KOPT-K1 (cell line): ENCODE measurements around the gene GNG12.

Source experiments
- H3K27ac ChIP-seq: fragments of 200-600 bp; sonication (generic); 2 replicates; pipeline ENCODE4 v1.5.1; 2016; ENCODE audit warnings: antibody characterized with exemption, mild to moderate bottlenecking, low read depth, low read length; ENCODE audit not compliant: poor library complexity, severe bottlenecking
- H3K36me3 ChIP-seq: fragments of 200-600 bp; sonication (generic); 2 replicates; pipeline ENCODE4 v1.5.1; 2017; ENCODE audit warnings: antibody characterized with exemption, mild to moderate bottlenecking, low read length, moderate library complexity; ENCODE audit not compliant: insufficient read depth
- H3K9me3 ChIP-seq: fragments of 200-600 bp; sonication (generic); 2 replicates; pipeline ENCODE4 v1.5.1; 2017; ENCODE audit warnings: antibody characterized with exemption, low read length, mild to moderate bottlenecking; ENCODE audit not compliant: insufficient read depth, poor library complexity, severe bottlenecking

Gene GNG12

GRCh38 chr1:67814121-67814772, 19.0 kb downstream of the GNG12 start:
- Histone ChIP-seq H3K9me3 (no peaks in the 10 kb centered on the region), H3K27ac (no peak overlapping the region)

GRCh38 chr1:67812226-67812625, 21.0 kb downstream of the GNG12 start:
- Histone ChIP-seq H3K9me3 (no peaks in the 10 kb centered on the region), H3K36me3 (no peaks in the 10 kb centered on the region), H3K27ac (no peak overlapping the region)

More at GRCh38 chr1:67814121-67814772, 19.0 kb downstream of the GNG12 start:
- no peaks in the 10 kb centered on the region for H3K36me3 ChIP-seq

GRCh38 chr1:67811781-67812180, 21.5 kb downstream of the GNG12 start:
- Histone ChIP-seq H3K36me3 (no peaks in the 10 kb centered on the region), H3K27ac (no peak overlapping the region), H3K9me3 (no peaks in the 10 kb centered on the region)

GRCh38 chr1:67809887-67810286, 23.4 kb downstream of the GNG12 start:
- Histone ChIP-seq H3K36me3 (no peaks in the 10 kb centered on the region), H3K9me3 (no peaks in the 10 kb centered on the region), H3K27ac (no peak overlapping the region)

- Histone ChIP-seq H3K9me3 (no peaks in the 10 kb centered on the region), H3K36me3 (no peaks in the 10 kb centered on the region), H3K27ac (no peak overlapping the region)
Observed at GRCh38 chr1:67807282-67807681, 26.0 kb downstream of the GNG12 start.

GRCh38 chr1:67804710-67805109, 28.6 kb downstream of the GNG12 start:
- Histone ChIP-seq H3K9me3 (no peaks in the 10 kb centered on the region), H3K36me3 (no peaks in the 10 kb centered on the region), H3K27ac (no peak overlapping the region)

GRCh38 chr1:67803380-67804279, 29.6 kb downstream of the GNG12 start:
- no peak overlapping the region for H3K27ac ChIP-seq
- no peaks in the 10 kb centered on the region for H3K9me3 ChIP-seq

GRCh38 chr1:67802565-67802964, 30.7 kb downstream of the GNG12 start:
- H3K36me3 ChIP-seq = no peaks in the 10 kb centered on the region
- H3K9me3 ChIP-seq = no peaks in the 10 kb centered on the region
- H3K27ac ChIP-seq = no peak overlapping the region

More at GRCh38 chr1:67803380-67804279, 29.6 kb downstream of the GNG12 start:
- no peaks in the 10 kb centered on the region for H3K36me3 ChIP-seq

GRCh38 chr1:67801903-67802302, 31.4 kb downstream of the GNG12 start:
- H3K27ac ChIP-seq = no peak overlapping the region
- H3K9me3 ChIP-seq = no peaks in the 10 kb centered on the region
- no peaks in the 10 kb centered on the region for H3K36me3 ChIP-seq

GRCh38 chr1:67795179-67795912, 37.9 kb downstream of the GNG12 start:
- no peak overlapping the region for H3K27ac ChIP-seq

GRCh38 chr1:67793562-67793961, 39.7 kb downstream of the GNG12 start:
- Histone ChIP-seq H3K27ac (no peak overlapping the region), H3K9me3 (no peaks in the 10 kb centered on the region), H3K36me3 (no peaks in the 10 kb centered on the region)

More at GRCh38 chr1:67795179-67795912, 37.9 kb downstream of the GNG12 start:
- Histone ChIP-seq H3K36me3 (no peaks in the 10 kb centered on the region), H3K9me3 (no peaks in the 10 kb centered on the region)

GRCh38 chr1:67792741-67793458, 40.4 kb downstream of the GNG12 start:
- no peak overlapping the region for H3K27ac ChIP-seq
- no peaks in the 10 kb centered on the region for H3K9me3 ChIP-seq
- no peaks in the 10 kb centered on the region for H3K36me3 ChIP-seq

GRCh38 chr1:67792103-67792502, 41.2 kb downstream of the GNG12 start:
- H3K36me3 ChIP-seq = no peaks in the 10 kb centered on the region
- no peak overlapping the region for H3K27ac ChIP-seq
- no peaks in the 10 kb centered on the region for H3K9me3 ChIP-seq

- Histone ChIP-seq H3K9me3 (no peaks in the 10 kb centered on the region), H3K36me3 (no peaks in the 10 kb centered on the region), H3K27ac (no peak overlapping the region)
Observed at GRCh38 chr1:67791686-67792085, 41.6 kb downstream of the GNG12 start.
